ENCODE data around the gene RASL10A. TPM values are rescaled to one million over a fixed set of nuclear protein-coding genes. Genes with fewer than 3 reads are reported as not detected.

Gene RASL10A
- total RNA-seq, 1 donor = 0.86 TPM

DNA sequence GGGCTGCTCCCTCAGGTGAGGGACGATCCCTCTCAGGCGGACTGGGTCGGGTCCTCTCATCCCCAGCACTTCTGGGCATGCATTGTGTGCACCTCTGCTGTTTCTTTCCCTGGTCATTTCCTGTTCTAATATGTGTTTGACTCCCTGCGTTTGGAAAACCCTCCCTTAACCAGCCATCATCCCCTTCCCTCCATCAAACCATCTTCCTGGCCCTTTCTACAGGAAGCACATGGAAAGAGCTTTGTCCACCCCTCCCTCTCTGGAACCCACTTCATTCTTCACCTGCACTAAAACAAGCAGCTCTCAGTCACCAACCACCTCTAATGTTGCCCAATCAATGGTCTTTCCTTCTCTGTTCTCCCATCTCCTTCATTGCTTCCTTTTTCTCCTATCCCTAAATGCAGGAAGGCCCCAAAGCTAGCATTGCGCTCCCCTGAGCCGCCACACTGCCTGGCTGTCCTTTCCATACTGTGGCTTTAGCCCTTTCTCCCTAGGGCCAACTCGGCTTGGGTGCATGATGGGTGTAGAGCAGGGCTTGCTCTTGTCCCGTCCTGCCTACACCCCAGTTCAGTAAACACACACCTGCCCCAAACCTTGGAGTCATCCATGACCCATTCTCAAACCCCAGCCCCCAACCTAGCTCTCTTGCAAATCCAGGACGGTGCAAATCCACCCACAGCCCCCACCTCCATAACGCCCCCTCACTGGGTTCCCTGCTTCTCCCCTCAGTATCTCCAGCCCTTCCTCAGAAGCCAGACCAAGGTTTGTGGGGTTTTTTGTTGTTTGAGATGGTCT is 14.5 kb downstream of the RASL10A start:
- no peak overlapping the region for H3K4me3 ChIP-seq (ENCODE audit: low read depth, low read length)
- TF ChIP-seq, protein P1, sequence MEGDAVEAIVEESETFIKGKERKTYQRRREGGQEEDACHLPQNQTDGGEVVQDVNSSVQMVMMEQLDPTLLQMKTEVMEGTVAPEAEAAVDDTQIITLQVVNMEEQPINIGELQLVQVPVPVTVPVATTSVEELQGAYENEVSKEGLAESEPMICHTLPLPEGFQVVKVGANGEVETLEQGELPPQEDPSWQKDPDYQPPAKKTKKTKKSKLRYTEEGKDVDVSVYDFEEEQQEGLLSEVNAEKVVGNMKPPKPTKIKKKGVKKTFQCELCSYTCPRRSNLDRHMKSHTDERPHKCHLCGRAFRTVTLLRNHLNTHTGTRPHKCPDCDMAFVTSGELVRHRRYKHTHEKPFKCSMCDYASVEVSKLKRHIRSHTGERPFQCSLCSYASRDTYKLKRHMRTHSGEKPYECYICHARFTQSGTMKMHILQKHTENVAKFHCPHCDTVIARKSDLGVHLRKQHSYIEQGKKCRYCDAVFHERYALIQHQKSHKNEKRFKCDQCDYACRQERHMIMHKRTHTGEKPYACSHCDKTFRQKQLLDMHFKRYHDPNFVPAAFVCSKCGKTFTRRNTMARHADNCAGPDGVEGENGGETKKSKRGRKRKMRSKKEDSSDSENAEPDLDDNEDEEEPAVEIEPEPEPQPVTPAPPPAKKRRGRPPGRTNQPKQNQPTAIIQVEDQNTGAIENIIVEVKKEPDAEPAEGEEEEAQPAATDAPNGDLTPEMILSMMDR (IDR thresholded peaks at IDR 0.05; ENCODE audit: insufficient read depth, low read depth, low read length) = no peak
- DNase-seq (ENCODE audit: low read depth) = no peak

GRCh38 chr22:29300467-29300806 is 15.1 kb downstream of the RASL10A start:
- DNase-seq (ENCODE audit: low read depth) = no peak
- TF ChIP-seq, protein P1 (IDR thresholded peaks at IDR 0.05; ENCODE audit: insufficient read depth, low read depth, low read length) = no peak
- H3K4me3 ChIP-seq (ENCODE audit: low read depth, low read length) = no peak overlapping the region

- no peak for DNase-seq (ENCODE audit: low read depth)
- TF ChIP-seq, protein P1 (IDR thresholded peaks at IDR 0.05; ENCODE audit: insufficient read depth, low read depth, low read length) = no peak
- H3K4me3 ChIP-seq (ENCODE audit: low read depth, low read length) = no peak overlapping the region
These were observed 16.2 kb downstream of the RASL10A start for GRCh38 chr22:29299136-29299900.

GRCh38 chr22:29298641-29299040 is 16.9 kb downstream of the RASL10A start:
- TF ChIP-seq, protein P1 (IDR thresholded peaks at IDR 0.05; ENCODE audit: insufficient read depth, low read depth, low read length) = no peak
- no peak for DNase-seq (ENCODE audit: low read depth)
- no peak overlapping the region for H3K4me3 ChIP-seq (ENCODE audit: low read depth, low read length)

DNA sequence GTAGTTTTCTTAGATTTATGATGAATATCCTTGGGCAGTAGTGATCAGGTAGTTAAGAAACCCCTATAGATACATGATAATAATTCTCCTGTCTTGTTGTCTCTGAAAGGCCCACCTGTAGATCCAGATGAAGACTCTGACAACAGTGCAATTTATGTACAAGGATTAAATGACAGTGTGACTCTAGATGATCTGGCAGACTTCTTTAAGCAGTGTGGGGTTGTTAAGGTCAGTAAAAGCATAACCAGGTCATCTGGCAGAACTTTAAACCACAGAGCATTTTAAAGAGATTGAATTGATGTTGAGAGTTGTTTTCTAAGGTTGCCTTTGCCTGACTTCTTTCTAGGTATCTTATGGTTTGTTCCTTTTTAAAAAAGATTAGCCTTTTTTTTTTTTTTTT is 23.1 kb downstream of the RASL10A start:
- no peak for DNase-seq (ENCODE audit: low read depth)
- TF ChIP-seq, protein P1 (IDR thresholded peaks at IDR 0.05; ENCODE audit: insufficient read depth, low read depth, low read length) = no peak
- no peak overlapping the region for H3K4me3 ChIP-seq (ENCODE audit: low read depth, low read length)

DNA sequence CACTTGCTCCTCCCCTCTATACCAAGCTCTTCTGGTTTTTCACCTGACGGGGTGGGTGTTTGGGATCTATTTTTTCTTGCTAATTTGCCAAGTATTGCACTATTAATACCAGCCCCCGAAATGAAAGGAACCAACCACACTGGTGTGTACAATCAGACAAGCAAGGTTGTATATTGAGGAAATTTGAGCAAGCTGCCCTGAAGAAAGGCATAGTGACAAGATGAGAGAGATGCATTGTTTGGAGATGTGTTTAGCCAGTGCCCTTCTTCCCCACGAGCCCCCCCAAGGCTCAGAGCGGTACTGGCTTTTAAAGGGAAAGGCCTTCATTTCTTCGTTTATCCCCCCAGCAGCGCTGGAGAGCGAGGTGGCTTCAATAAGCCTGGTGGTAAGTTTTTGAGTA is 24.3 kb downstream of the RASL10A start:
- TF ChIP-seq, protein P1 (IDR thresholded peaks at IDR 0.05; ENCODE audit: insufficient read depth, low read depth, low read length) = no peak
- DNase-seq (ENCODE audit: low read depth) = no peak
- no peak overlapping the region for H3K4me3 ChIP-seq (ENCODE audit: low read depth, low read length)

Data from fibroblast of villous mesenchyme (primary cell).